Measurements from ENCODE around the gene SUGCT. TPM values are rescaled to one million over a fixed set of nuclear protein-coding genes. Genes with fewer than 3 reads are reported as not detected.

Gene SUGCT
- total RNA-seq, 2 experiments from 2014 or later, result not detected

DNA sequence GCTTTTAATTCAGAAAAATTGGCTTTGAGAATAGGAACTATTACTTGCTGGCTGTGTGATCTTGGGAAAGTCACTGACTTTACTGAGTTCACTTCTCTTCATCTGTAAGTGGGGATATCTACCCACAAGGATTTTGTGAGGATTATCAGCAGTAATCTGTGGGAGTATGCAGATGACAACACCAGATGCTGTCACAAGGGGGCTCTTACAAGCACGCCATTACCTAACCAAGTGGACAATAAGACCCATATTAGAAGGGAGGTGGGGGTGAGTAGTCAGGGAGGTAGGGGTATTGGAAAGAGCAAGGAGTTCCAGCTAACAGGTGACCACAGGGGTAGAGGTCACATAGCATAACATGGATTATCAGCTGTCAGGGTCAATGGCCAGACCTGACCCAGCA is 569.4 kb downstream of the SUGCT start:
- POLR2A ChIA-PET, result interaction anchor here (0.6 to 1.1 kb wide), 3 partner anchors 12 to 896 kb away, joined by 3 read pairs; no protein-coding TSS in a partner anchor
- peaks cover 10% of the 10 kb centered on the region for H3K4me1 ChIP-seq (ENCODE audit: insufficient read depth, low read length, poor library complexity, severe bottlenecking)
- H3K4me2 ChIP-seq (ENCODE audit: low read length), result no peak overlapping the region
- intact Hi-C loops (cut with micrococcal nuclease; ENCODE audit: unreplicated experiment), result loop anchor here (10.0 kb wide), 1 partner anchor 59 kb away; no protein-coding TSS in a partner anchor
- no peaks in the 10 kb centered on the region for H4K20me1 ChIP-seq (ENCODE audit: insufficient read depth, low read length)
- H3K4me3 ChIP-seq (ENCODE audit: low read depth, low read length, poor library complexity, severe bottlenecking), result no peak overlapping the region
- H3K9me3 ChIP-seq (ENCODE audit: low read length), result no peaks in the 10 kb centered on the region
- BruUV-seq (replicated peaks), result no TSS peak
- H3K27ac ChIP-seq (ENCODE audit: low read depth, low read length, poor library complexity, severe bottlenecking), result no peak overlapping the region
- CTCF ChIA-PET (ENCODE audit: unreplicated experiment), result interaction anchor here (0.6 kb wide), 1 partner anchor 948 kb away, joined by 3 read pairs; no protein-coding TSS in a partner anchor
- no peak for TF ChIP-seq EZH2phosphoT487 (IDR thresholded peaks at IDR 0.05; ENCODE audit: borderline replicate concordance, low read depth, low read length)
- TF ChIP-seq, protein P1, sequence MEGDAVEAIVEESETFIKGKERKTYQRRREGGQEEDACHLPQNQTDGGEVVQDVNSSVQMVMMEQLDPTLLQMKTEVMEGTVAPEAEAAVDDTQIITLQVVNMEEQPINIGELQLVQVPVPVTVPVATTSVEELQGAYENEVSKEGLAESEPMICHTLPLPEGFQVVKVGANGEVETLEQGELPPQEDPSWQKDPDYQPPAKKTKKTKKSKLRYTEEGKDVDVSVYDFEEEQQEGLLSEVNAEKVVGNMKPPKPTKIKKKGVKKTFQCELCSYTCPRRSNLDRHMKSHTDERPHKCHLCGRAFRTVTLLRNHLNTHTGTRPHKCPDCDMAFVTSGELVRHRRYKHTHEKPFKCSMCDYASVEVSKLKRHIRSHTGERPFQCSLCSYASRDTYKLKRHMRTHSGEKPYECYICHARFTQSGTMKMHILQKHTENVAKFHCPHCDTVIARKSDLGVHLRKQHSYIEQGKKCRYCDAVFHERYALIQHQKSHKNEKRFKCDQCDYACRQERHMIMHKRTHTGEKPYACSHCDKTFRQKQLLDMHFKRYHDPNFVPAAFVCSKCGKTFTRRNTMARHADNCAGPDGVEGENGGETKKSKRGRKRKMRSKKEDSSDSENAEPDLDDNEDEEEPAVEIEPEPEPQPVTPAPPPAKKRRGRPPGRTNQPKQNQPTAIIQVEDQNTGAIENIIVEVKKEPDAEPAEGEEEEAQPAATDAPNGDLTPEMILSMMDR (conservative IDR thresholded peaks at IDR 0.05; ENCODE audit: low read length), result peak; percentile 48
- no peaks in the 10 kb centered on the region for H3K36me3 ChIP-seq (ENCODE audit: insufficient read depth, low read length)
- H3K79me2 ChIP-seq (ENCODE audit: insufficient read depth, low read depth, low read length), result no peaks in the 10 kb centered on the region
- H2AFZ ChIP-seq (ENCODE audit: low read length), result no peak overlapping the region
- no peak for DNase-seq (ENCODE audit: low spot score)
- no peaks in the 10 kb centered on the region for H3K9me2 ChIP-seq (ENCODE audit: insufficient read depth, low read length)

DNA sequence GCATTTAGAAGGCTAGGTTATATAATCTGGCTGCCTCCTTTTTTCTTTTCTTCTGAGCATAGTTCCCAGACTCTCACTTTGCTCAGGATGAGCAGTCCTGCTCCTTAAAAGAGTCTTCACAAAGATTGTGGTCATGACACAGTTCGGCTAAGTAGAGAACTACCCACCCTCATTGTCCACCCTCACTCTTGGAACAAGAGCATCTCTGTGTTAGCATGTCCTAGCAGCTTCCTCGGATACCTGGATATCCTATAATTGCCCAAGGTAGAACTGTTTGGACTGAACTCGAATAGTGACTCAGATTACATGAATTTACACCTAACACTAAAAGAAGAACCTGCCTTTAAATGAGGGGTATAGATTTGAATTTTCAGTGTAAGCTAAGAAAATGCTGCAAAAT is 572.0 kb downstream of the SUGCT start:
- no TSS peak for BruUV-seq (replicated peaks)
- CTCF ChIA-PET (ENCODE audit: unreplicated experiment), result no interaction called here
- Histone ChIP-seq H3K9me2 (ENCODE audit: insufficient read depth, low read length) (no peaks in the 10 kb centered on the region), H3K4me2 (ENCODE audit: low read length) (no peak overlapping the region), H2AFZ (ENCODE audit: low read length) (no peak overlapping the region), H4K20me1 (ENCODE audit: insufficient read depth, low read length) (no peaks in the 10 kb centered on the region), H3K4me3 (ENCODE audit: low read depth, low read length, poor library complexity, severe bottlenecking) (no peak overlapping the region), H3K79me2 (ENCODE audit: insufficient read depth, low read depth, low read length) (no peaks in the 10 kb centered on the region), H3K36me3 (ENCODE audit: insufficient read depth, low read length) (no peaks in the 10 kb centered on the region), H3K4me1 (ENCODE audit: insufficient read depth, low read length, poor library complexity, severe bottlenecking) (peaks cover 10% of the 10 kb centered on the region), H3K27ac (ENCODE audit: low read depth, low read length, poor library complexity, severe bottlenecking) (no peak overlapping the region), H3K9me3 (ENCODE audit: low read length) (no peaks in the 10 kb centered on the region)
- DNase-seq (ENCODE audit: low spot score), result no peak
- intact Hi-C loops (cut with micrococcal nuclease; ENCODE audit: unreplicated experiment), result loop anchor here (10.0 kb wide), 1 partner anchor 62 kb away; no protein-coding TSS in a partner anchor
- TF ChIP-seq EZH2phosphoT487 (IDR thresholded peaks at IDR 0.05; ENCODE audit: borderline replicate concordance, low read depth, low read length), result no peak
- TF ChIP-seq, protein P1 (conservative IDR thresholded peaks at IDR 0.05; ENCODE audit: low read length), result no peak
- POLR2A ChIA-PET, result interaction anchor here (0.6 kb wide), 1 partner anchor 30 kb away, joined by 3 read pairs; no protein-coding TSS in a partner anchor

DNA sequence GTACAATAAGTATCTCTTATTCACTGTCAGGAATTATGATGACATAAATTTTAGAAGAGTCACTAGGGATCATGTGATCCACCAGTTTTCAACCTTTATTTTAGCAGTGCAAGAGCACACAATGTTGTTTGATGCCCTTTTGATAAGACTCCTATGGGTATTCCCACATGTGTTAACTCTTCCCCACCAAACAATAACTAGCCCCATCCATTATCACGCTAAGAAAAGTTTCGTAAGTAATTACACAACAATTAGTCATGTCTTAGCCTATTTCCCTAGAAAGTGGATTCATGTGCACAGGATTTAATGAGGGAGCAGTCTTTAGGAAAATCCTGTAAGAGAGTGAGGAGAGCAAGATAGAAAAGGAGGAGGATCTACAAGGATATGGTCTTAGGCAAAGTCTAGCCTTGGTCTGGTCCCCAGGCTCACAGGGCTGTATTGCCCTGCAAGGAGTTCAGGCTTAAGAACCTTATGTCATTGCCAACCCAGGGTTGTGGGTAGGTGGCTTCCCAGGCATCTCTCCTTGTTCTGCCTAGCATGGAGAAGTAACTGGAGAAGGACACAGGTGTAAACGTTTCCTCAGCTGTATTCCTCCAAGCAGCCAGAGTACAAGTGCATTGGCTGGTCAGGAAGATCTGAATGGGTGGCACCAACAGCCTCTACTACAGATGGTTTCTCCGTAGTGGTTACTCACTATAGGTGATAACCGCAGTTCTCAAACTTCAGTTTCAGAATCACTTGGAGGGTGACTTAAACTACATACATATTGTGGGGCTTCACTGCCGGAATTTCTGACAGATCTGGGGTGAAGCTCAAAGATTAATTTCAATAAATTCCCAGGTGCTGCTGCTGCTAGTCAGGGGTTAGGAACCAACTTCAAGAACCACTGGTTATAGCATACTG is 574.5 kb downstream of the SUGCT start:
- Histone ChIP-seq H3K4me1 (ENCODE audit: insufficient read depth, low read length, poor library complexity, severe bottlenecking) (no peaks in the 10 kb centered on the region), H2AFZ (ENCODE audit: low read length) (no peak overlapping the region), H4K20me1 (ENCODE audit: insufficient read depth, low read length) (no peaks in the 10 kb centered on the region), H3K79me2 (ENCODE audit: insufficient read depth, low read depth, low read length) (no peaks in the 10 kb centered on the region), H3K9me2 (ENCODE audit: insufficient read depth, low read length) (no peaks in the 10 kb centered on the region), H3K9me3 (ENCODE audit: low read length) (no peaks in the 10 kb centered on the region), H3K4me2 (ENCODE audit: low read length) (no peak overlapping the region), H3K36me3 (ENCODE audit: insufficient read depth, low read length) (no peaks in the 10 kb centered on the region), H3K4me3 (ENCODE audit: low read depth, low read length, poor library complexity, severe bottlenecking) (no peak overlapping the region), H3K27ac (ENCODE audit: low read depth, low read length, poor library complexity, severe bottlenecking) (no peak overlapping the region)
- no peak for TF ChIP-seq EZH2phosphoT487 (IDR thresholded peaks at IDR 0.05; ENCODE audit: borderline replicate concordance, low read depth, low read length)
- TF ChIP-seq, protein P1 (conservative IDR thresholded peaks at IDR 0.05; ENCODE audit: low read length), result no peak
- intact Hi-C loops (cut with micrococcal nuclease; ENCODE audit: unreplicated experiment), result loop anchor here (10.0 kb wide), 1 partner anchor 65 kb away; no protein-coding TSS in a partner anchor
- ChIA-PET CTCF (ENCODE audit: unreplicated experiment) (no interaction called here), POLR2A (no interaction called here)
- DNase-seq (ENCODE audit: low spot score), result no peak
- BruUV-seq (replicated peaks), result no TSS peak

Measured in OCI-LY7 (cell line).